ENCODE results near the gene SEMA6A.

DNA sequence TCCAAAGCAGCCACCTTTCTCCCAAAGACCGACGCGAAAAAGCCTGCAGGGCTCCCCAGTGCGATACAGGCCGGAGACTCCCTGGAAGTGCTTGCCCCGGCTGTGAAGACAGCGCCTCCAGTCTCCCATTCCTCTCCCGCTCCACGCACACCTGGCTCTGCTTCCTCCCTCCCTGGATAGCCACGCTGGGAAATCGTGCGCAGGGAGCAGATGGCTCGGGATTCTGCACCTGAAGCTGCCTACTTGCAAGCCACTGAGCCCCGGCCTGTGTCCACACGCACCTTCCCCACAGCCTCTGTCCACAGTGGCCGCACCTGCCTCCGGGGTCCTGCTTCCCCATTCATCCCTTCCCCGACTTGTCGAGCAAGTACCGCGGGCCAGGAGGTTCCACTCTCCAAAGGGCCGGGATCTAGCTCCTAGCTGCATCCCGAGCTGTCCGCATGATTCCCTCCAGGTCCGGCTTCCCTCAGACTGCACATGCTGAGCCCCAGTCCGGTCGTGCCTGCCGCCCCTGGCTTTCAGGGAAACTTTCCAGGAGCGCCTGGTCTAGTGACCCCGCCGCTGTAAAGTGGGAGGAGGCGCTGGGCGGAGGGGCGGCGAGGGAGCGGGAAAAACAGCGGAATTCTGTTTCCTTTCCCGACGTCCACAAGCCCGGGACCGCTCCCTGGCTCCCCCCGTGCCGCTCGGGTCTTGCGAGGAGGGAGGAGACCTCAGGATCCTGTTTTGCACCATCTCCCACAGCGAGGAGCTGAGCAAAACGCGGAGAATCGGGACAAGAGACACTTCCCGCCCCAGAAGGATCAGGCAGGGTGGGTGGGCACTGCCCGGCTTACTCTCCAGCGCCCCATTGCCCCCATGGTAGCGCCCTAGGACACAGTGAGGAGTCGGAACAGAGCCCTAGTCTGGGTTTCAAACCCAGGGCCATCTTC, 2.0 kb downstream of the SEMA6A start:
- TF ChIP-seq RARB (CRISPR knock-in tag; IDR thresholded peaks at IDR 0.05), result no peak
- TF ChIP-seq PPARA (CRISPR knock-in tag; IDR thresholded peaks at IDR 0.05; ENCODE audit: borderline replicate concordance), result no peak
- TF ChIP-seq, protein P1, sequence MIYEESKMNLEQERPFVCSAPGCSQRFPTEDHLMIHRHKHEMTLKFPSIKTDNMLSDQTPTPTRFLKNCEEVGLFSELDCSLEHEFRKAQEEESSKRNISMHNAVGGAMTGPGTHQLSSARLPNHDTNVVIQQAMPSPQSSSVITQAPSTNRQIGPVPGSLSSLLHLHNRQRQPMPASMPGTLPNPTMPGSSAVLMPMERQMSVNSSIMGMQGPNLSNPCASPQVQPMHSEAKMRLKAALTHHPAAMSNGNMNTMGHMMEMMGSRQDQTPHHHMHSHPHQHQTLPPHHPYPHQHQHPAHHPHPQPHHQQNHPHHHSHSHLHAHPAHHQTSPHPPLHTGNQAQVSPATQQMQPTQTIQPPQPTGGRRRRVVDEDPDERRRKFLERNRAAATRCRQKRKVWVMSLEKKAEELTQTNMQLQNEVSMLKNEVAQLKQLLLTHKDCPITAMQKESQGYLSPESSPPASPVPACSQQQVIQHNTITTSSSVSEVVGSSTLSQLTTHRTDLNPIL (CRISPR knock-in tag; IDR thresholded peaks at IDR 0.05; ENCODE audit: low read depth), result no peak
- TF ChIP-seq OSR1 (CRISPR knock-in tag; IDR thresholded peaks at IDR 0.05), result no peak
- TF ChIP-seq ZNF8 (CRISPR knock-in tag; IDR thresholded peaks at IDR 0.05), result no peak
- no peak for TF ChIP-seq ZFP30 (CRISPR knock-in tag; IDR thresholded peaks at IDR 0.05)
- no peak for TF ChIP-seq GLIS3 (CRISPR knock-in tag; IDR thresholded peaks at IDR 0.05)
- TF ChIP-seq, protein P2, sequence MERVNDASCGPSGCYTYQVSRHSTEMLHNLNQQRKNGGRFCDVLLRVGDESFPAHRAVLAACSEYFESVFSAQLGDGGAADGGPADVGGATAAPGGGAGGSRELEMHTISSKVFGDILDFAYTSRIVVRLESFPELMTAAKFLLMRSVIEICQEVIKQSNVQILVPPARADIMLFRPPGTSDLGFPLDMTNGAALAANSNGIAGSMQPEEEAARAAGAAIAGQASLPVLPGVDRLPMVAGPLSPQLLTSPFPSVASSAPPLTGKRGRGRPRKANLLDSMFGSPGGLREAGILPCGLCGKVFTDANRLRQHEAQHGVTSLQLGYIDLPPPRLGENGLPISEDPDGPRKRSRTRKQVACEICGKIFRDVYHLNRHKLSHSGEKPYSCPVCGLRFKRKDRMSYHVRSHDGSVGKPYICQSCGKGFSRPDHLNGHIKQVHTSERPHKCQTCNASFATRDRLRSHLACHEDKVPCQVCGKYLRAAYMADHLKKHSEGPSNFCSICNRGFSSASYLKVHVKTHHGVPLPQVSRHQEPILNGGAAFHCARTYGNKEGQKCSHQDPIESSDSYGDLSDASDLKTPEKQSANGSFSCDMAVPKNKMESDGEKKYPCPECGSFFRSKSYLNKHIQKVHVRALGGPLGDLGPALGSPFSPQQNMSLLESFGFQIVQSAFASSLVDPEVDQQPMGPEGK (CRISPR knock-in tag; IDR thresholded peaks at IDR 0.05; ENCODE audit: borderline replicate concordance), result no peak
- no peak for TF ChIP-seq ZFP3 (CRISPR knock-in tag; IDR thresholded peaks at IDR 0.05)
- no peak for TF ChIP-seq TOX (CRISPR knock-in tag; IDR thresholded peaks at IDR 0.05; ENCODE audit: borderline replicate concordance)
- TF ChIP-seq, protein P3, sequence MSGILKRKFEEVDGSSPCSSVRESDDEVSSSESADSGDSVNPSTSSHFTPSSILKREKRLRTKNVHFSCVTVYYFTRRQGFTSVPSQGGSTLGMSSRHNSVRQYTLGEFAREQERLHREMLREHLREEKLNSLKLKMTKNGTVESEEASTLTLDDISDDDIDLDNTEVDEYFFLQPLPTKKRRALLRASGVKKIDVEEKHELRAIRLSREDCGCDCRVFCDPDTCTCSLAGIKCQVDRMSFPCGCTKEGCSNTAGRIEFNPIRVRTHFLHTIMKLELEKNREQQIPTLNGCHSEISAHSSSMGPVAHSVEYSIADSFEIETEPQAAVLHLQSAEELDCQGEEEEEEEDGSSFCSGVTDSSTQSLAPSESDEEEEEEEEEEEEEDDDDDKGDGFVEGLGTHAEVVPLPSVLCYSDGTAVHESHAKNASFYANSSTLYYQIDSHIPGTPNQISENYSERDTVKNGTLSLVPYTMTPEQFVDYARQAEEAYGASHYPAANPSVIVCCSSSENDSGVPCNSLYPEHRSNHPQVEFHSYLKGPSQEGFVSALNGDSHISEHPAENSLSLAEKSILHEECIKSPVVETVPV (CRISPR knock-in tag; IDR thresholded peaks at IDR 0.05), result no peak
- no peak for TF ChIP-seq ARNTL (CRISPR knock-in tag; IDR thresholded peaks at IDR 0.05; ENCODE audit: borderline replicate concordance, low read depth)
